GM12872 (cell line): ENCODE results near the gene CTNNA3.

ENCODE experiments used
- CTCF ChIP-seq: IDR thresholded peaks from 3 replicates; pipeline ENCODE4 v1.5.1; 2011; ENCODE audit warnings: low read depth, mild to moderate bottlenecking, low read length, moderate library complexity; ENCODE audit not compliant: insufficient read depth

CTNNA3 gene

GRCh38 chr10:66925896-66926715 lies 769.9 kb downstream of the CTNNA3 start, which contains the start of gene LRRTM3:
TSS of gene LRRTM3 (plus strand) at chr10:66926036.
- peak; percentile 78 for TF ChIP-seq CTCF

GRCh38 chr10:66925373-66925772 lies 770.6 kb downstream of the CTNNA3 start:
- TF ChIP-seq CTCF = no peak

- no peak for TF ChIP-seq CTCF
These were observed 771.2 kb downstream of the CTNNA3 start for GRCh38 chr10:66924674-66925345.

GRCh38 chr10:66919248-66919647 lies 776.7 kb downstream of the CTNNA3 start:
- no peak for TF ChIP-seq CTCF

- no peak for TF ChIP-seq CTCF
These were observed 778.9 kb downstream of the CTNNA3 start for GRCh38 chr10:66917104-66917503.

GRCh38 chr10:66916030-66916429 lies 780.0 kb downstream of the CTNNA3 start:
- no peak for TF ChIP-seq CTCF

- TF ChIP-seq CTCF = no peak
These were observed 785.3 kb downstream of the CTNNA3 start for GRCh38 chr10:66910671-66911070.
